SK-N-SH (cell line): ENCODE data around the gene KIFC3. TPM values are rescaled to one million over a fixed set of nuclear protein-coding genes. Genes with fewer than 3 reads are reported as not detected.

Source experiments
- CTCF ChIA-PET: fragments of 300-600, 350-600 bp; formaldehyde crosslinking; extraction: SDS; loops from one replicate; lab custom pipeline; 2021; lab: Yijun Ruan, JAX
- POLR2A ChIA-PET: fragments of 350-600 bp; sonication (Branson Sonifier 250); formaldehyde crosslinking; extraction: SDS; loops from one replicate; lab custom pipeline; 2020; ENCODE audit warnings: antibody characterized with exemption, inconsistent platforms; lab: Yijun Ruan, JAX
- DNase-seq: peaks from one replicate; pipeline ENCODE4 v3.0.0; 2012
- H2AFZ ChIP-seq: fragments of 200-600 bp; sonication (generic); 2 replicates; pipeline ENCODE4 v1.8.1; 2016; ENCODE audit warnings: antibody characterized with exemption, mild to moderate bottlenecking, low read depth
- H3F3A ChIP-seq: fragments of 200-600 bp; sonication (generic); replicated peaks from 2 replicates; pipeline ENCODE3; 2016; ENCODE audit warnings: antibody characterized with exemption, mild to moderate bottlenecking; ENCODE audit not compliant: insufficient read depth
- H3K27ac ChIP-seq, 2 experiments: fragments of 200-500 bp in 1 of 2; fragments of 200-600 bp in 1 of 2; sonication (Bioruptor generic) in 1 of 2; sonication (generic), shearing (Covaris generic) in 1 of 2; 2 replicates each; pipeline versions ENCODE4 v1.5.1 to v1.6.1; 2014 to 2016; ENCODE audit warnings: low read depth in 2 of 2, inconsistent platforms in 1 of 2, low read length in 1 of 2, mild to moderate bottlenecking in 1 of 2, mixed read lengths in 1 of 2
- H3K27me3 ChIP-seq: fragments of 200-600 bp; sonication (generic), shearing (Covaris generic); 2 replicates; pipeline ENCODE4 v1.6.1; 2016; ENCODE audit warnings: mixed run types; ENCODE audit not compliant: insufficient read depth
- H3K36me3 ChIP-seq, 2 experiments: fragments of 200-500 bp in 1 of 2; fragments of 200-600 bp in 1 of 2; sonication (Bioruptor generic) in 1 of 2; sonication (generic) in 1 of 2; replicated peaks in 1 of 2; 2 replicates each; pipeline versions ENCODE3 to v1.5.1; 2014 to 2016; ENCODE audit warnings: low read length in 1 of 2, mild to moderate bottlenecking in 1 of 2; ENCODE audit not compliant: insufficient read depth in 2 of 2, control insufficient read depth in 1 of 2
- H3K4me1 ChIP-seq, 2 experiments: fragments of 200-500 bp in 1 of 2; fragments of 200-600 bp in 1 of 2; sonication (Bioruptor generic) in 1 of 2; sonication (generic), shearing (Covaris generic) in 1 of 2; 2 replicates each; pipeline versions ENCODE4 v1.5.1 to v1.6.1; 2014 to 2016; ENCODE audit warnings: low read depth in 1 of 2, low read length in 1 of 2, mixed run types in 1 of 2; ENCODE audit not compliant: insufficient read depth in 2 of 2, control insufficient read depth in 1 of 2
- H3K4me2 ChIP-seq: fragments of 200-600 bp; sonication (generic), shearing (Covaris generic); 2 replicates; pipeline ENCODE4 v1.6.1; 2017; ENCODE audit warnings: mixed run types
- H3K4me3 ChIP-seq, 2 experiments: fragments of 200-500 bp in 1 of 2; fragments of 200-600 bp in 1 of 2; sonication (Bioruptor generic) in 1 of 2; sonication (generic), shearing (Covaris generic) in 1 of 2; 2 replicates each; pipeline versions ENCODE4 v1.5.1 to v1.8.1; 2014 to 2016; ENCODE audit warnings: low read depth in 2 of 2, inconsistent platforms in 1 of 2, low read length in 1 of 2, mild to moderate bottlenecking in 1 of 2, mixed read lengths in 1 of 2, moderate library complexity in 1 of 2
- H3K79me2 ChIP-seq: fragments of 200-600 bp; sonication (generic); 2 replicates; pipeline ENCODE4 v1.8.1; 2017; ENCODE audit warnings: mild to moderate bottlenecking; ENCODE audit not compliant: insufficient read depth
- H3K9ac ChIP-seq: fragments of 200-600 bp; sonication (generic); 2 replicates; pipeline ENCODE4 v1.6.1; 2017; ENCODE audit warnings: mixed run types
- H3K9me2 ChIP-seq: fragments of 200-600 bp; sonication (generic); 2 replicates; pipeline ENCODE4 v1.6.1; 2017; ENCODE audit warnings: mixed run types
- H3K9me3 ChIP-seq: fragments of 200-600 bp; sonication (generic); 2 replicates; pipeline ENCODE4 v1.6.1; 2017; ENCODE audit warnings: mixed run types, mild to moderate bottlenecking, moderate library complexity
- H4K20me1 ChIP-seq: fragments of 200-600 bp; sonication (generic); 2 replicates; pipeline ENCODE4 v1.6.1; 2017; ENCODE audit warnings: mild to moderate bottlenecking, mixed run types; ENCODE audit not compliant: insufficient read depth
- EP300 ChIP-seq, 2 experiments: IDR thresholded peaks; 2 replicates each; pipeline versions ENCODE4 v1.4.0 to v1.6.1; 2012; ENCODE audit warnings: borderline replicate concordance in 1 of 2, low read depth in 1 of 2, low read length in 1 of 2
- FOSL2 ChIP-seq: IDR thresholded peaks from 2 replicates; pipeline ENCODE4 v1.4.0; 2012; ENCODE audit warnings: low read depth, mild to moderate bottlenecking, moderate library complexity, borderline replicate concordance
- FOXJ3 ChIP-seq: sonication (generic); formaldehyde crosslinking; IDR thresholded peaks from 2 replicates; pipeline ENCODE4 v1.5.1; 2020; ENCODE audit warnings: mild to moderate bottlenecking, missing genetic modification reagents
- RAD21 ChIP-seq: IDR thresholded peaks from 2 replicates; pipeline ENCODE4 v1.6.1; 2012; ENCODE audit warnings: mild to moderate bottlenecking, low read length
- SIN3A ChIP-seq: IDR thresholded peaks from 2 replicates; pipeline ENCODE4 v1.6.1; 2012; ENCODE audit warnings: low read depth, mild to moderate bottlenecking, low read length, moderate library complexity, borderline replicate concordance
- SMC3 ChIP-seq: IDR thresholded peaks from 2 replicates; pipeline ENCODE4 v1.6.1; 2012; ENCODE audit warnings: low read depth, low read length, improper control_type of control experiment
- TEAD4 ChIP-seq: IDR thresholded peaks from 2 replicates; pipeline ENCODE4 v1.4.0; 2012; ENCODE audit warnings: mild to moderate bottlenecking, borderline replicate concordance; ENCODE audit not compliant: insufficient read depth
- WGBS: methylation state at CpG from one replicate; pipeline ENCODE4 v1.1.6; 2017; ENCODE audit warnings: low lambda C conversion rate; 5-methylcytosine and 5-hydroxymethylcytosine counted together
- polyA plus RNA-seq, 3 experiments: library from polyadenylated mRNA; depleted of rRNA; stranded (reverse); fragments of >200 nt; gene quantifications; 2 replicates each; pipeline ENCODE4 v1.2.3, GENCODE V29; 2012
- TF ChIP-seq, protein P1 (sequence below): IDR thresholded peaks from 2 replicates; pipeline ENCODE4 v1.6.1; 2012; ENCODE audit warnings: mild to moderate bottlenecking, low read depth, low read length, moderate library complexity
- TF ChIP-seq, protein P2 (sequence below): IDR thresholded peaks from 2 replicates; pipeline ENCODE4 v1.4.0; 2012; ENCODE audit warnings: low read depth, borderline replicate concordance
- TF ChIP-seq, protein P3 (sequence below): fragments of 200-600 bp; sonication (generic); IDR thresholded peaks from 2 replicates; pipeline ENCODE4 v1.6.1; 2017; ENCODE audit warnings: antibody characterized with exemption, mild to moderate bottlenecking, moderate library complexity
- TF ChIP-seq, protein P4 (sequence below): fragments of 150-350 bp; IDR thresholded peaks from 2 replicates; pipeline ENCODE4 v1.6.1; 2017; ENCODE audit warnings: antibody characterized with exemption, low read length, low read depth, borderline replicate concordance

KIFC3 gene
- polyA plus RNA-seq, 1 of the 3 experiments (the other 2 are of a cell fraction): 65.4 TPM

DNA sequence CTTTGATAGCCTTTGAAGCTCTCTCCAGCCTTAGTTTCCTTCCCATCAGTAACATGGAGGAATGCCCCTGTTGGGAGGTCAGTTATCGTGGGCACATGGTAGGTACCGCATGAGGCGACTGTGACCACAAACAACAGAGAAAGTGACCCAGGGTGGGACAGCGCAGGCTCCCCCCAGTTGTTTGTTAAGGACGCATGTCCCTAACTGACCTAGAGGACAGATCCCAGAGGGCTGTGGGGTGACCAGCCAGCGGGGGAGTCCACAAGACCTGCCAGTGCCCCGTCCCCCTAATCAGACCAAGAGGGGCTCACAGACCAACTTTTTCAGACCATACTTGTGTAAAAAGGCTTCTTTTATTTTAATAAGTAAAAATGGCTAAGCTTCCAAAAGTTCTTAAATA lies 44.4 kb downstream of the KIFC3 start (continued):
- TF ChIP-seq, protein P1, sequence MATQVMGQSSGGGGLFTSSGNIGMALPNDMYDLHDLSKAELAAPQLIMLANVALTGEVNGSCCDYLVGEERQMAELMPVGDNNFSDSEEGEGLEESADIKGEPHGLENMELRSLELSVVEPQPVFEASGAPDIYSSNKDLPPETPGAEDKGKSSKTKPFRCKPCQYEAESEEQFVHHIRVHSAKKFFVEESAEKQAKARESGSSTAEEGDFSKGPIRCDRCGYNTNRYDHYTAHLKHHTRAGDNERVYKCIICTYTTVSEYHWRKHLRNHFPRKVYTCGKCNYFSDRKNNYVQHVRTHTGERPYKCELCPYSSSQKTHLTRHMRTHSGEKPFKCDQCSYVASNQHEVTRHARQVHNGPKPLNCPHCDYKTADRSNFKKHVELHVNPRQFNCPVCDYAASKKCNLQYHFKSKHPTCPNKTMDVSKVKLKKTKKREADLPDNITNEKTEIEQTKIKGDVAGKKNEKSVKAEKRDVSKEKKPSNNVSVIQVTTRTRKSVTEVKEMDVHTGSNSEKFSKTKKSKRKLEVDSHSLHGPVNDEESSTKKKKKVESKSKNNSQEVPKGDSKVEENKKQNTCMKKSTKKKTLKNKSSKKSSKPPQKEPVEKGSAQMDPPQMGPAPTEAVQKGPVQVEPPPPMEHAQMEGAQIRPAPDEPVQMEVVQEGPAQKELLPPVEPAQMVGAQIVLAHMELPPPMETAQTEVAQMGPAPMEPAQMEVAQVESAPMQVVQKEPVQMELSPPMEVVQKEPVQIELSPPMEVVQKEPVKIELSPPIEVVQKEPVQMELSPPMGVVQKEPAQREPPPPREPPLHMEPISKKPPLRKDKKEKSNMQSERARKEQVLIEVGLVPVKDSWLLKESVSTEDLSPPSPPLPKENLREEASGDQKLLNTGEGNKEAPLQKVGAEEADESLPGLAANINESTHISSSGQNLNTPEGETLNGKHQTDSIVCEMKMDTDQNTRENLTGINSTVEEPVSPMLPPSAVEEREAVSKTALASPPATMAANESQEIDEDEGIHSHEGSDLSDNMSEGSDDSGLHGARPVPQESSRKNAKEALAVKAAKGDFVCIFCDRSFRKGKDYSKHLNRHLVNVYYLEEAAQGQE: no peak
- no peak for TF ChIP-seq TEAD4
- TF ChIP-seq, protein P2, sequence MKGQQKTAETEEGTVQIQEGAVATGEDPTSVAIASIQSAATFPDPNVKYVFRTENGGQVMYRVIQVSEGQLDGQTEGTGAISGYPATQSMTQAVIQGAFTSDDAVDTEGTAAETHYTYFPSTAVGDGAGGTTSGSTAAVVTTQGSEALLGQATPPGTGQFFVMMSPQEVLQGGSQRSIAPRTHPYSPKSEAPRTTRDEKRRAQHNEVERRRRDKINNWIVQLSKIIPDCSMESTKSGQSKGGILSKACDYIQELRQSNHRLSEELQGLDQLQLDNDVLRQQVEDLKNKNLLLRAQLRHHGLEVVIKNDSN: no peak
- TF ChIP-seq SIN3A: no peak
- TF ChIP-seq, protein P3, sequence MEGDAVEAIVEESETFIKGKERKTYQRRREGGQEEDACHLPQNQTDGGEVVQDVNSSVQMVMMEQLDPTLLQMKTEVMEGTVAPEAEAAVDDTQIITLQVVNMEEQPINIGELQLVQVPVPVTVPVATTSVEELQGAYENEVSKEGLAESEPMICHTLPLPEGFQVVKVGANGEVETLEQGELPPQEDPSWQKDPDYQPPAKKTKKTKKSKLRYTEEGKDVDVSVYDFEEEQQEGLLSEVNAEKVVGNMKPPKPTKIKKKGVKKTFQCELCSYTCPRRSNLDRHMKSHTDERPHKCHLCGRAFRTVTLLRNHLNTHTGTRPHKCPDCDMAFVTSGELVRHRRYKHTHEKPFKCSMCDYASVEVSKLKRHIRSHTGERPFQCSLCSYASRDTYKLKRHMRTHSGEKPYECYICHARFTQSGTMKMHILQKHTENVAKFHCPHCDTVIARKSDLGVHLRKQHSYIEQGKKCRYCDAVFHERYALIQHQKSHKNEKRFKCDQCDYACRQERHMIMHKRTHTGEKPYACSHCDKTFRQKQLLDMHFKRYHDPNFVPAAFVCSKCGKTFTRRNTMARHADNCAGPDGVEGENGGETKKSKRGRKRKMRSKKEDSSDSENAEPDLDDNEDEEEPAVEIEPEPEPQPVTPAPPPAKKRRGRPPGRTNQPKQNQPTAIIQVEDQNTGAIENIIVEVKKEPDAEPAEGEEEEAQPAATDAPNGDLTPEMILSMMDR: no peak
- no peak for TF ChIP-seq EP300 (IDR thresholded peaks at IDR 0.05; ENCODE audit: borderline replicate concordance in 1 of 2, low read depth in 1 of 2, low read length in 1 of 2)

DNA sequence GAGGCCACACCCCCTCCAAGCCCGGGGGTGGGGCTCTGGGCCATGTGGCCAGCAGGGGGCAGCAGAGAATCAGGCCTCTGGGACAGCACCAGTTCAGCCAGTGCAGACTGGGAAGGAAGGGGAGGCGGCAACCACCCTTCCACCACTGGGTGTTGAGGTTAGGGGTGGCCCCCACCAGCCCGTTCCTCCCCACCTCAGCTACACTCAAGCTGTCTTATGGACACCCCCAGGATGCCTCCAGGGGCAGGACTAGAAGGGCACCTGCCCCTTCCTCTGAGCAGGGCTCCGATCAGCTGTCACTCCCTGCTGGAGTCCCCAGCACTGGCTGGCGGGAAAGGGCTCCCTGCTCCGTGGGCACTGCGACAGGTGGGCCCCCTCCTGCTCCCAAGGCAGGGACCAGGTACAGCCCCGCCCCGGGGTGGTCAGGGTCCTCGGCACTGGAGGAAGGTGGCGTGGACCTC lies 44.9 kb downstream of the KIFC3 start:
- peak; percentile 97 for DNase-seq
- Histone ChIP-seq H3K27me3 (no peaks in the 10 kb centered on the region), H3K4me3 (peak overlapping the region in 1 of 2 experiments; percentile 17; a peak in 1 of 4 replicates), H3K4me1 (no peaks in the 10 kb centered on the region), H3K9me3 (no peaks in the 10 kb centered on the region), H3K9ac (no peak overlapping the region), H3F3A (peaks cover 6% of the 10 kb centered on the region), H3K36me3 (peaks cover 0 to 54% of the 10 kb centered on the region in 2 experiments), H3K79me2 (no peaks in the 10 kb centered on the region), H3K4me2 (no peak overlapping the region), H3K27ac (no peak overlapping the region), H2AFZ (no peak overlapping the region), H3K9me2 (no peaks in the 10 kb centered on the region)
- 80% methylated on average over 2 of the region's 11 CpGs for WGBS
- POLR2A ChIA-PET: no interaction called here
- CTCF ChIA-PET: interaction anchor here (0.5 to 4.8 kb wide), 43 partner anchors 8 to 561 kb away, joined by 3 to 57 read pairs (median 4); partner anchors contain the start of gene KATNB1
- peak; percentile 85 for TF ChIP-seq SMC3
- TF ChIP-seq, protein P3: peak; percentile 92
- TF ChIP-seq, protein P4, sequence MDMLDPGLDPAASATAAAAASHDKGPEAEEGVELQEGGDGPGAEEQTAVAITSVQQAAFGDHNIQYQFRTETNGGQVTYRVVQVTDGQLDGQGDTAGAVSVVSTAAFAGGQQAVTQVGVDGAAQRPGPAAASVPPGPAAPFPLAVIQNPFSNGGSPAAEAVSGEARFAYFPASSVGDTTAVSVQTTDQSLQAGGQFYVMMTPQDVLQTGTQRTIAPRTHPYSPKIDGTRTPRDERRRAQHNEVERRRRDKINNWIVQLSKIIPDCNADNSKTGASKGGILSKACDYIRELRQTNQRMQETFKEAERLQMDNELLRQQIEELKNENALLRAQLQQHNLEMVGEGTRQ: no peak
- no peak for TF ChIP-seq FOXJ3
- peak; percentile 84 for TF ChIP-seq RAD21
- no peak for TF ChIP-seq FOSL2
- TF ChIP-seq, all 33 proteins: peak for 3
- 0 out of 2 replicates have a peak, but pooled peaks cover 2% of the 10 kb centered on the region for H4K20me1 ChIP-seq
